Parathyroid adenoma (tissue), 2 donors: Measurements from ENCODE around the gene DAB2IP.

Source experiments
- H2AFZ ChIP-seq: fragments of 300-600 bp; sonication (generic); one replicate; pipeline ENCODE4 v1.7.0; 2017; ENCODE audit warnings: antibody characterized with exemption, mild to moderate bottlenecking
- H3K27ac ChIP-seq: fragments of 300-600 bp; sonication (generic); one replicate; pipeline ENCODE4 v1.7.0; 2017
- H3K27me3 ChIP-seq: fragments of 300-600 bp; sonication (generic); one replicate; pipeline ENCODE4 v1.7.0; 2017; ENCODE audit warnings: low read length; ENCODE audit not compliant: control insufficient read depth, insufficient read depth
- H3K36me3 ChIP-seq: fragments of 300-600 bp; sonication (generic); one replicate; pipeline ENCODE4 v1.7.0; 2017; ENCODE audit warnings: low read length; ENCODE audit not compliant: control insufficient read depth, insufficient read depth
- H3K4me1 ChIP-seq: fragments of 300-600 bp; sonication (generic); one replicate; pipeline ENCODE4 v1.7.0; 2017; ENCODE audit warnings: control low read depth
- H3K4me2 ChIP-seq: fragments of 300-600 bp; sonication (generic); one replicate; pipeline ENCODE4 v1.7.0; 2017; ENCODE audit warnings: low read length
- H3K4me3 ChIP-seq: fragments of 300-600 bp; sonication (generic); one replicate; pipeline ENCODE4 v1.7.0; 2017; ENCODE audit warnings: low read depth, low read length
- H3K79me2 ChIP-seq: fragments of 300-600 bp; sonication (generic); one replicate; pipeline ENCODE4 v1.7.0; 2017; ENCODE audit warnings: control low read depth
- H3K9ac ChIP-seq: fragments of 300-600 bp; sonication (generic); one replicate; pipeline ENCODE4 v1.7.0; 2017; ENCODE audit warnings: mild to moderate bottlenecking
- H3K9me3 ChIP-seq: fragments of 300-600 bp; sonication (generic); one replicate; pipeline ENCODE4 v1.7.0; 2017; ENCODE audit warnings: low read length; ENCODE audit not compliant: control insufficient read depth
- CTCF ChIP-seq: fragments of 300-600 bp; sonication (generic); IDR thresholded peaks from one replicate; pipeline ENCODE4 v1.7.0; 2017; ENCODE audit warnings: antibody characterized with exemption, mild to moderate bottlenecking
- donor health status: primary hyperparathyroidism.

The DAB2IP gene

GRCh38 chr9:121678501-121679022 lies 27.1 kb downstream of the DAB2IP start:
- Histone ChIP-seq H3K9ac (no peak overlapping the region), H2AFZ (no peak overlapping the region), H3K79me2 (no peaks in the 10 kb centered on the region), H3K36me3 (no peaks in the 10 kb centered on the region), H3K27ac (no peak overlapping the region), H3K27me3 (no peaks in the 10 kb centered on the region), H3K4me3 (no peak overlapping the region), H3K4me1 (no peaks in the 10 kb centered on the region), H3K9me3 (no peaks in the 10 kb centered on the region), H3K4me2 (no peak overlapping the region)
- TF ChIP-seq CTCF: no peak

GRCh38 chr9:121679901-121680635 lies 28.6 kb downstream of the DAB2IP start:
- H2AFZ ChIP-seq: no peak overlapping the region
- no peaks in the 10 kb centered on the region for H3K79me2 ChIP-seq
- H3K27ac ChIP-seq: no peak overlapping the region
- no peaks in the 10 kb centered on the region for H3K9me3 ChIP-seq
- H3K4me1 ChIP-seq: no peaks in the 10 kb centered on the region
- TF ChIP-seq CTCF: no peak
- H3K36me3 ChIP-seq: no peaks in the 10 kb centered on the region
- no peak overlapping the region for H3K4me2 ChIP-seq
- no peaks in the 10 kb centered on the region for H3K27me3 ChIP-seq
- H3K4me3 ChIP-seq: no peak overlapping the region
- H3K9ac ChIP-seq: no peak overlapping the region

DNA sequence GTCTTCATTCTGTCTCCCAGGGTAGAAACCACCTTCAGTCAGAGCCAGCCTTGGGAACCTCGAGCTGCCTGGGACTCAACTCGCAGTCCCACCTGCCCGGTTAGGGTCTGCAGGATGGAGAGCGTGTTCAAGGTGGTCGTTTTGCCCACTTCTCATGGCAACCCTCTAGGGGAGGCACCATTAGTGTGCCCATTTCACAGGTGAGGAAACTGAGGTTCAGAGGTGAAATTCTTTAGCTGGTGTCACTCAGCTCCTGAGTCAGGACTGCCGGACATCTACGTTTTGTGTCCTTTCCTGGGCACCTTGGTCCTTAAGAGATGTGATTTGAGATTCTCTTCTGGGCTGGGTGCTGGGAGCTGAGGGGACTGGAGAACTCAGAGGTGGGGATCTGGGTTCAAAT lies 30.0 kb downstream of the DAB2IP start:
- H3K4me3 ChIP-seq: no peak overlapping the region
- H2AFZ ChIP-seq: no peak overlapping the region
- no peaks in the 10 kb centered on the region for H3K4me1 ChIP-seq
- no peak for TF ChIP-seq CTCF
- no peaks in the 10 kb centered on the region for H3K9me3 ChIP-seq
- no peaks in the 10 kb centered on the region for H3K27me3 ChIP-seq
- H3K27ac ChIP-seq: no peak overlapping the region
- no peak overlapping the region for H3K4me2 ChIP-seq
- H3K79me2 ChIP-seq: no peaks in the 10 kb centered on the region
- no peaks in the 10 kb centered on the region for H3K36me3 ChIP-seq
- no peak overlapping the region for H3K9ac ChIP-seq

DNA sequence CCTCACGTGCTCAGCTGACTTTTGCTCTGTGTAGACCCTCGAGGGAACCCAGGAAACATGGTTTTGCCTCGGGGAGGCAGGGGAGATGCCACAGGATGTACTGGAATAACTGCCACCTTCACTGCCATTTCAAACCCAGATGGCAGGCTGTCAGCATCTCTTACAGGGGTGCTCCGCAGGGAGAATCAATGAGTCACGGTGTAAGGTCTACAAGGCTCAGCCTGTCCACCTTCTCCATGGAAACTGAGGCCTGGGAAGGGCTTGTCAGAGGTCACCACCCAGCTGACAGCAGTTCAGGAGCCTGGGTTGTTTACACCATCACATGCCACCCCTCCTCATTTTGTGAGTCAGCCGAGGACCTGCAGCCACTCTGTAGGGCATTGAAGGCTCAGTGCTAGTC lies 30.8 kb downstream of the DAB2IP start:
- Histone ChIP-seq H3K27ac (no peak overlapping the region), H2AFZ (no peak overlapping the region), H3K36me3 (no peaks in the 10 kb centered on the region), H3K79me2 (no peaks in the 10 kb centered on the region), H3K27me3 (no peaks in the 10 kb centered on the region), H3K4me3 (no peak overlapping the region), H3K4me1 (no peaks in the 10 kb centered on the region), H3K9ac (no peak overlapping the region), H3K4me2 (no peak overlapping the region), H3K9me3 (no peaks in the 10 kb centered on the region)
- no peak for TF ChIP-seq CTCF
